GM19025 (cell line): ENCODE measurements around the gene SLC34A2.

ENCODE experiments used
- ATAC-seq: cut with Tn5 transposase; IDR thresholded peaks from one replicate; pipeline ENCODE4 v1.9.1; 2021; ENCODE audit warnings: mild to moderate bottlenecking, low read depth, moderate library complexity; ENCODE audit not compliant: unreplicated experiment

SLC34A2 gene

GRCh38 chr4:25712611-25713010 lies 57.0 kb downstream of the SLC34A2 start:
- ATAC-seq: no peak

GRCh38 chr4:25713812-25714211 lies 58.2 kb downstream of the SLC34A2 start:
- no peak for ATAC-seq

- ATAC-seq: no peak
Observed at GRCh38 chr4:25722964-25723363, 67.3 kb downstream of the SLC34A2 start.

GRCh38 chr4:25723409-25723808 lies 67.8 kb downstream of the SLC34A2 start:
- ATAC-seq: no peak

GRCh38 chr4:25725870-25726269 lies 70.2 kb downstream of the SLC34A2 start:
- no peak for ATAC-seq

GRCh38 chr4:25727711-25728493 lies 72.3 kb downstream of the SLC34A2 start:
- ATAC-seq: no peak
